Activated CD8-positive, alpha-beta T cell treated with anti-CD3 and anti-CD28 coated beads, Interleukin-2, amount 10 ng/mL, durations not matched to agents 7 days and 5 days (primary cell): ENCODE data around the gene HAPLN2. TPM values are rescaled to one million over a fixed set of nuclear protein-coding genes. Genes with fewer than 3 reads are reported as not detected.
A peak's percentile ranks its signal among the peaks of the same experiment; 100 is the strongest.
"Not testable (repeated sequence)": the region's sequence is repeated elsewhere in the genome, so short reads cannot be mapped to it uniquely, and the experiment has no call there.

ENCODE experiments used
- ATAC-seq: fragments of 150-1000 bp; cut with Tn5 transposase; one replicate; pipeline ENCODE4 v1.10.0; 2021; ENCODE audit warnings: moderate library complexity
- CTCF ChIA-PET: fragments of 350-600 bp; sonication (Branson Sonifier 250); formaldehyde crosslinking; loops from one replicate; lab custom pipeline; 2021; ENCODE audit warnings: antibody characterized with exemption; lab: Charles Lee
- POLR2A ChIA-PET: fragments of 350-600 bp; sonication (Branson Sonifier 250); formaldehyde crosslinking; loops from one replicate; lab custom pipeline; 2021; ENCODE audit warnings: antibody characterized with exemption; lab: Charles Lee
- DNase-seq: peaks from one replicate; pipeline ENCODE4 v3.0.0-alpha.2; 2020
- H3K27ac Mint-ChIP-seq: one replicate; pipeline ENCODE4 v1.8.0; 2021; ENCODE audit warnings: mild to moderate bottlenecking, mixed read lengths
- H3K27me3 Mint-ChIP-seq: one replicate; pipeline ENCODE4 v1.8.0; 2021; ENCODE audit warnings: low read depth, mixed read lengths
- H3K36me3 Mint-ChIP-seq: one replicate; pipeline ENCODE4 v1.8.0; 2021; ENCODE audit warnings: low read depth, mixed read lengths
- H3K4me1 Mint-ChIP-seq: one replicate; pipeline ENCODE4 v1.8.0; 2021; ENCODE audit warnings: low read depth, mixed read lengths
- H3K4me3 Mint-ChIP-seq: one replicate; pipeline ENCODE4 v1.8.0; 2021; ENCODE audit warnings: mild to moderate bottlenecking, mixed read lengths
- H3K9me3 Mint-ChIP-seq: one replicate; pipeline ENCODE4 v1.8.0; 2022; ENCODE audit warnings: mixed read lengths; ENCODE audit not compliant: insufficient read depth
- total RNA-seq, 2 experiments: library from RNA; stranded (reverse); gene quantifications; one replicate each; pipeline ENCODE4 v1.2.3, GENCODE V29; 2021

The HAPLN2 gene
- total RNA-seq, 2 experiments from 2014 or later = not detected

DNA sequence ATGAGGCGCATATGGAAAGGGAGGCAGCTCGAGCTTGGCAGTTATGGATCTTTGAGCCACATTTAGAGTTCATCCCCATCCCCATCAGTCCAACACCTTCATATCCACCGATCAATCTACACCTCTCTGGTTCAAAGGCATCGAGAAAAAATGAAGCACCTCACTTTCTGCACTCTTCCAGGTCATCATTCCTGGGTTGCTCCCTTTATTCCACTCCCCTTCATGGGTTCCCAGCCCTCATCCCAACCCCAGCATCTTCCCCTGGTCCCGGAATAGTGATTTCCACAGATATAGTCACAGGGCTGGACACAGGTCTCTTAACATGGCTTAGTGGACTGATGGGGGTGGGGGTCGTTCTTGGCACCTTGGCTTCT lies 354 bp downstream of the HAPLN2 start:
- ChIA-PET POLR2A (no interaction called here), CTCF (interaction anchor here (0.7 to 3.0 kb wide), 13 partner anchors 8 to 234 kb away, joined by 3 to 19 read pairs (median 8); partner anchors contain the start of gene CRABP2)
- H3K4me3 Mint-ChIP-seq = no peak overlapping the region
- H3K4me1 Mint-ChIP-seq = peaks cover 8% of the 10 kb centered on the region
- peaks cover 58% of the 10 kb centered on the region for H3K27me3 Mint-ChIP-seq
- H3K36me3 Mint-ChIP-seq = no peaks in the 10 kb centered on the region
- no peak for DNase-seq
- no peak overlapping the region for H3K27ac Mint-ChIP-seq
- H3K9me3 Mint-ChIP-seq = no peaks in the 10 kb centered on the region
- ATAC-seq = no peak

GRCh38 chr1:156622581-156623297 lies 3.5 kb downstream of the HAPLN2 start:
- Mint-ChIP-seq H3K27me3 (peaks cover 53% of the 10 kb centered on the region), H3K9me3 (no peaks in the 10 kb centered on the region), H3K27ac (no peak overlapping the region), H3K4me3 (no peak overlapping the region), H3K36me3 (no peaks in the 10 kb centered on the region), H3K4me1 (peaks cover 17% of the 10 kb centered on the region)
- ATAC-seq = no peak
- ChIA-PET POLR2A (no interaction called here), CTCF (interaction anchor here (1.0 to 6.6 kb wide), 10 partner anchors 11 to 237 kb away, joined by 4 to 240 read pairs (median 12); partner anchors contain the start of genes BCAN and CRABP2)
- no peak for DNase-seq

GRCh38 chr1:156623946-156624813 lies 5.0 kb downstream of the HAPLN2 start:
- peak; percentile 42 for DNase-seq
- no peaks in the 10 kb centered on the region for H3K9me3 Mint-ChIP-seq
- no peaks in the 10 kb centered on the region for H3K36me3 Mint-ChIP-seq
- ChIA-PET POLR2A (interaction anchor here (0.5 to 0.8 kb wide), 3 partner anchors 66 to 203 kb away, joined by 3 to 4 read pairs (median 3); no protein-coding TSS in a partner anchor), CTCF (interaction anchor here (0.6 to 6.6 kb wide), 35 partner anchors 10 to 269 kb away, joined by 3 to 240 read pairs (median 5); partner anchors contain the start of genes BCAN, CRABP2, INSRR and NAXE)
- H3K4me1 Mint-ChIP-seq = peaks cover 14% of the 10 kb centered on the region
- peaks cover 54% of the 10 kb centered on the region for H3K27me3 Mint-ChIP-seq
- no peak overlapping the region for H3K4me3 Mint-ChIP-seq
- H3K27ac Mint-ChIP-seq = no peak overlapping the region
- peak; percentile 74 for ATAC-seq

GRCh38 chr1:156624814-156625435 lies 5.7 kb downstream of the HAPLN2 start:
- CTCF ChIA-PET = interaction anchor here (0.6 to 6.6 kb wide), 33 partner anchors 10 to 270 kb away, joined by 3 to 240 read pairs (median 6); partner anchors contain the start of genes BCAN, CRABP2, INSRR and NAXE
- Mint-ChIP-seq H3K27ac (no peak overlapping the region), H3K9me3 (no peaks in the 10 kb centered on the region), H3K27me3 (peaks cover 51% of the 10 kb centered on the region), H3K4me3 (no peak overlapping the region), H3K36me3 (no peaks in the 10 kb centered on the region), H3K4me1 (peaks cover 12% of the 10 kb centered on the region)
- ATAC-seq (no peak), DNase-seq (no peak)
- POLR2A ChIA-PET = interaction anchor here (0.6 to 0.8 kb wide), 2 partner anchors 163 to 202 kb away, joined by 3 to 4 read pairs; no protein-coding TSS in a partner anchor

GRCh38 chr1:156625436-156626078 lies 6.3 kb downstream of the HAPLN2 start:
- Mint-ChIP-seq H3K4me1 (peaks cover 12% of the 10 kb centered on the region), H3K36me3 (no peaks in the 10 kb centered on the region), H3K9me3 (no peaks in the 10 kb centered on the region), H3K27ac (no peak overlapping the region), H3K4me3 (peak overlapping the region; percentile 40), H3K27me3 (peaks cover 47% of the 10 kb centered on the region)
- peak; percentile 57 for ATAC-seq
- ChIA-PET CTCF (interaction anchor here (0.7 to 6.6 kb wide), 18 partner anchors 9 to 179 kb away, joined by 3 to 240 read pairs (median 18); partner anchors contain the start of genes BCAN, CRABP2, ISG20L2 and METTL25B), POLR2A (no interaction called here)
- peak; percentile 70 for DNase-seq

DNA sequence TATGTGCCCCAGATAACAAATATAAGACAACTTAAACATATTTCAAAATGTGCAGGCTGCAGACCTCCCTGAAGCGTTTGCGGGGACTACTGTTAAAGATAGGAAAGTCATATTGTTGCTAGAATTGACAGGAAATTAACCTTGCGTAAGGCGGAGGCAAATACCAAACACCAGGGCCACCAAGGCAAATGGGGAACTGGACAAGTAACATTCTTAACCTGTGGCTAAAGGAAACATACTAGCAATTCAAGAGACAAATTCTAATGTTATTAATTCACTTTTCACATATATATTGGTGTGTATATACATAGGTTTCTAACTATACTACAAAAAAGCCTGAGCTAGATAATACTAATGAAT lies 6.8 kb downstream of the HAPLN2 start:
- ChIA-PET POLR2A (no interaction called here), CTCF (interaction anchor here (0.5 to 6.6 kb wide), 25 partner anchors 12 to 419 kb away, joined by 3 to 240 read pairs (median 11); partner anchors contain the start of genes CRABP2, ISG20L2, METTL25B and NAXE)
- Mint-ChIP-seq H3K4me3 (no peak overlapping the region), H3K36me3 (no peaks in the 10 kb centered on the region), H3K27ac (no peak overlapping the region), H3K9me3 (no peaks in the 10 kb centered on the region), H3K27me3 (peaks cover 49% of the 10 kb centered on the region), H3K4me1 (peaks cover 12% of the 10 kb centered on the region)
- no peak for ATAC-seq
- no peak for DNase-seq

GRCh38 chr1:156627313-156627880 lies 8.2 kb downstream of the HAPLN2 start:
- H3K27ac Mint-ChIP-seq = no peak overlapping the region
- ChIA-PET POLR2A (interaction anchor here (0.7 to 1.0 kb wide), 2 partner anchors 15 to 31 kb away, joined by 3 read pairs; no protein-coding TSS in a partner anchor), CTCF (interaction anchor here (0.6 to 6.6 kb wide), 35 partner anchors 11 to 417 kb away, joined by 3 to 240 read pairs (median 9); partner anchors contain the start of genes CRABP2, NAXE and NTRK1)
- ATAC-seq (no peak), DNase-seq (peak; percentile 63)
- H3K27me3 Mint-ChIP-seq = peaks cover 53% of the 10 kb centered on the region
- no peaks in the 10 kb centered on the region for H3K9me3 Mint-ChIP-seq
- H3K4me1 Mint-ChIP-seq = peaks cover 12% of the 10 kb centered on the region
- no peaks in the 10 kb centered on the region for H3K36me3 Mint-ChIP-seq
- H3K4me3 Mint-ChIP-seq = no peak overlapping the region

DNA sequence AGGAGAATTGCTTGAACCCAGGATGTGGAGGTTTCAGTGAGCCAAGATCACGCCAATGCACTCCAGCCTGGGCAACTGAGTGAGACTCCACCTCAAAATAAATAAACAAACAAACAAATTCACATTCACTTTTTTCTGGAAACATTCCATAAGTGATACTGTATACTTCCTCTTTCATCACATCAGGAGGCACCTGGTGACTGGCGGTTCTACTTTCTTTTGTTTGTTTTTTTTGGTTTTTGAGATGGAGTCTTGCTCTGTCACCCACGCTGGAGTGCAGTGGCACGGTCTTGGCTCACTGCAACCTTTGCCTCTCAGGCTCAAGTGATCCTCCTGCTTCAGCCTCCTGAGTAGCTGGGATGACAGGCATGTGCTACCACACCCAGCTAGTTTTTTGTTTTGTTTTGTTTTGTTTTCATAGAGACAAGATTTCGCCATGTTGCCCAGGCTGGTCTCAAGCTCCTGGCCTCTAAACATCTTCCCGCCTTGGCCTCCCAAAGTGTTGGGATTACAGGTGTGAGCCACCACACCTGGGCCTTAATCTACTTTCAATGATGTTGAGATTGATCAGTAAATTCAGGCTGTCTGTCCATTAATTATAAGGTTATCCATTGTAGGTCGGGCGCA lies 10.7 kb downstream of the HAPLN2 start:
- no peaks in the 10 kb centered on the region for H3K36me3 Mint-ChIP-seq
- ATAC-seq = no peak
- H3K27ac Mint-ChIP-seq = no peak overlapping the region
- peaks cover 8% of the 10 kb centered on the region for H3K4me1 Mint-ChIP-seq
- peaks cover 59% of the 10 kb centered on the region for H3K27me3 Mint-ChIP-seq
- ChIA-PET POLR2A (no interaction called here), CTCF (interaction anchor here (0.9 to 2.4 kb wide), 6 partner anchors 14 to 244 kb away, joined by 3 to 7 read pairs (median 4); no protein-coding TSS in a partner anchor)
- no peak overlapping the region for H3K4me3 Mint-ChIP-seq
- H3K9me3 Mint-ChIP-seq = no peaks in the 10 kb centered on the region
- no peak for DNase-seq

GRCh38 chr1:156631152-156631551 lies 11.9 kb downstream of the HAPLN2 start:
- H3K4me1 Mint-ChIP-seq, H3K9me3 Mint-ChIP-seq, H3K4me3 Mint-ChIP-seq, ATAC-seq, DNase-seq, H3K27ac Mint-ChIP-seq, H3K36me3 Mint-ChIP-seq: not testable (repeated sequence)
- ChIA-PET CTCF (interaction anchor here (0.9 to 2.4 kb wide), 5 partner anchors 12 to 76 kb away, joined by 3 to 7 read pairs (median 6); no protein-coding TSS in a partner anchor), POLR2A (interaction anchor here (0.9 kb wide), 1 partner anchor 43 kb away, joined by 3 read pairs; no protein-coding TSS in a partner anchor)
- H3K27me3 Mint-ChIP-seq = peaks cover 60% of the 10 kb centered on the region

- H3K36me3 Mint-ChIP-seq = no peaks in the 10 kb centered on the region
Observed at GRCh38 chr1:156632355-156632754, 13.1 kb downstream of the HAPLN2 start.

More at GRCh38 chr1:156632355-156632754, 13.1 kb downstream of the HAPLN2 start:
- no peak for DNase-seq
- Mint-ChIP-seq H3K27me3 (peaks cover 66% of the 10 kb centered on the region), H3K4me3 (no peak overlapping the region), H3K9me3 (no peaks in the 10 kb centered on the region), H3K4me1 (no peaks in the 10 kb centered on the region), H3K27ac (no peak overlapping the region)
- POLR2A ChIA-PET = no interaction called here
- CTCF ChIA-PET = interaction anchor here (1.4 kb wide), 1 partner anchor 26 kb away, joined by 3 read pairs; no protein-coding TSS in a partner anchor
- ATAC-seq = no peak
